ENCODE results near the gene MMP12. TPM values are rescaled to one million over a fixed set of nuclear protein-coding genes. Genes with fewer than 3 reads are reported as not detected.

The MMP12 gene
- total and polyA plus RNA-seq, 2 experiments from 2014 or later, result not detected

GRCh38 chr11:102853055-102853454 is 21.7 kb downstream of the MMP12 start:
- H3F3A ChIP-seq (replicated peaks; ENCODE audit: low read depth), result no peaks in the 10 kb centered on the region
- no peaks in the 10 kb centered on the region for H3K36me3 ChIP-seq (ENCODE audit: insufficient read depth)
- H4K20me1 ChIP-seq (replicated peaks; ENCODE audit: insufficient read depth), result no peaks in the 10 kb centered on the region
- no peaks in the 10 kb centered on the region for H3K79me2 ChIP-seq (replicated peaks; ENCODE audit: insufficient read depth)
- no peak overlapping the region for H3K27ac ChIP-seq (ENCODE audit: low read depth)
- no peaks in the 10 kb centered on the region for H3K4me1 ChIP-seq (ENCODE audit: insufficient read depth)
- Mint-ChIP-seq H3K27ac (no peak overlapping the region), H3K36me3 (ENCODE audit: low read depth) (no peaks in the 10 kb centered on the region), H3K9me3 (no peaks in the 10 kb centered on the region), H3K4me3 (no peak overlapping the region), H3K27me3 (ENCODE audit: insufficient read depth, low read depth, poor library complexity) (no peaks in the 10 kb centered on the region), H3K4me1 (no peaks in the 10 kb centered on the region)
- no peak overlapping the region for H3K4me2 ChIP-seq
- DNase-seq (ENCODE audit: low spot score) (no peak), ATAC-seq (no peak)
- H3K27me3 ChIP-seq (ENCODE audit: insufficient read depth), result no peaks in the 10 kb centered on the region
- H2AFZ ChIP-seq, result no peak overlapping the region
- H3K9me2 ChIP-seq (ENCODE audit: insufficient read depth), result no peaks in the 10 kb centered on the region
- H3K4me3 ChIP-seq, result no peak overlapping the region
- TF ChIP-seq POLR2AphosphoS5 (IDR thresholded peaks at IDR 0.05; ENCODE audit: low read depth) (no peak), STAT1 (IDR thresholded peaks at IDR 0.05; ENCODE audit: unreplicated experiment) (no peak), EZH2phosphoT487 (IDR thresholded peaks at IDR 0.05; ENCODE audit: unreplicated experiment) (no peak), ZNF331 (CRISPR knock-in tag; IDR thresholded peaks at IDR 0.05; ENCODE audit: low read depth) (no peak), EZH2 (IDR thresholded peaks at IDR 0.05; ENCODE audit: low read depth, unreplicated experiment) (no peak), JUNB (IDR thresholded peaks at IDR 0.05; ENCODE audit: unreplicated experiment) (no peak), CREB1 (CRISPR knock-in tag; IDR thresholded peaks at IDR 0.05; ENCODE audit: low read depth) (no peak), ZNF462 (CRISPR knock-in tag; IDR thresholded peaks at IDR 0.05) (no peak), REST (IDR thresholded peaks at IDR 0.05; ENCODE audit: unreplicated experiment) (no peak)
